HepG2 (cell line): ENCODE data around the gene ABCC10. TPM values are rescaled to one million over a fixed set of nuclear protein-coding genes. Genes with fewer than 3 reads are reported as not detected.

ENCODE experiments used
- ATF6 ChIP-seq: sonication (generic); formaldehyde crosslinking; conservative IDR thresholded peaks from 2 replicates; pipeline ENCODE4 v1.4.0; 2020; ENCODE audit warnings: missing genetic modification reagents
- CBX1 ChIP-seq: IDR thresholded peaks from one replicate; pipeline ENCODE4 v1.6.1; 2016; ENCODE audit warnings: antibody characterized with exemption, low read depth
- CENPT ChIP-seq: sonication (generic); formaldehyde crosslinking; IDR thresholded peaks from 2 replicates; pipeline ENCODE4 v1.8.0; 2022; ENCODE audit warnings: low read depth, mild to moderate bottlenecking, moderate library complexity, missing genetic modification reagents
- CSRNP2 ChIP-seq: sonication (generic); formaldehyde crosslinking; conservative IDR thresholded peaks from 2 replicates; pipeline ENCODE4 v1.8.0; 2022; ENCODE audit warnings: low read depth, missing genetic modification reagents
- FOSL2 ChIP-seq: sonication (generic); formaldehyde crosslinking; IDR thresholded peaks from 2 replicates; pipeline ENCODE4 v1.4.0; 2020; ENCODE audit warnings: missing genetic modification reagents
- GRHL1 ChIP-seq: sonication (generic); formaldehyde crosslinking; conservative IDR thresholded peaks from 2 replicates; pipeline ENCODE4 v1.8.0; 2022; ENCODE audit warnings: missing genetic modification reagents
- KAT2B ChIP-seq: fragments of 150-350 bp; IDR thresholded peaks from 2 replicates; pipeline ENCODE4 v1.6.1; 2014; ENCODE audit warnings: low read depth, low read length, borderline replicate concordance
- LBX2 ChIP-seq: sonication (generic); formaldehyde crosslinking; IDR thresholded peaks from 2 replicates; pipeline ENCODE4 v1.5.0; 2020; ENCODE audit warnings: missing genetic modification reagents, mild to moderate bottlenecking, borderline replicate concordance
- RBAK ChIP-seq: sonication (generic); formaldehyde crosslinking; IDR thresholded peaks from 2 replicates; pipeline ENCODE4 v1.5.1; 2020; ENCODE audit warnings: mild to moderate bottlenecking, missing genetic modification reagents
- STAT5B ChIP-seq: sonication (generic); formaldehyde crosslinking; IDR thresholded peaks from 2 replicates; pipeline ENCODE4 v1.4.0; 2020; ENCODE audit warnings: missing genetic modification reagents
- ZBTB10 ChIP-seq: sonication (generic); formaldehyde crosslinking; IDR thresholded peaks from 2 replicates; pipeline ENCODE4 v1.4.0; 2020; ENCODE audit warnings: missing genetic modification reagents, borderline replicate concordance
- ZNF562 ChIP-seq: sonication (generic); formaldehyde crosslinking; IDR thresholded peaks from 2 replicates; pipeline ENCODE4 v1.8.0; 2022; ENCODE audit warnings: missing genetic modification reagents, borderline replicate concordance
- ZNF7 ChIP-seq: IDR thresholded peaks from 2 replicates; pipeline ENCODE4 v1.6.1; 2016; ENCODE audit warnings: missing biosample characterization, missing genetic modification reagents
- ZNF713 ChIP-seq: sonication (generic); formaldehyde crosslinking; IDR thresholded peaks from 2 replicates; pipeline ENCODE4 v1.4.0; 2020; ENCODE audit warnings: mild to moderate bottlenecking, missing genetic modification reagents
- ZNF747 ChIP-seq: sonication (generic); formaldehyde crosslinking; IDR thresholded peaks from 2 replicates; pipeline ENCODE4 v1.8.1; 2023; ENCODE audit warnings: missing genetic modification reagents, mild to moderate bottlenecking, borderline replicate concordance
- ZNF772 ChIP-seq: sonication (generic); formaldehyde crosslinking; IDR thresholded peaks from 2 replicates; pipeline ENCODE4 v1.5.0; 2020; ENCODE audit warnings: mild to moderate bottlenecking, missing genetic modification reagents
- ZNF878 ChIP-seq: sonication (generic); formaldehyde crosslinking; IDR thresholded peaks from 2 replicates; pipeline ENCODE4 v1.8.1; 2023; ENCODE audit warnings: mild to moderate bottlenecking, missing genetic modification reagents, moderate library complexity
- ZSCAN12 ChIP-seq: sonication (generic); formaldehyde crosslinking; IDR thresholded peaks from 2 replicates; pipeline ENCODE4 v1.9.0; 2021; ENCODE audit warnings: mild to moderate bottlenecking, missing genetic modification reagents
- ZSCAN20 ChIP-seq: sonication (generic); formaldehyde crosslinking; IDR thresholded peaks from 2 replicates; pipeline ENCODE4 v1.4.0; 2020; ENCODE audit warnings: missing genetic modification reagents, mild to moderate bottlenecking, borderline replicate concordance
- polyA plus RNA-seq, 8 experiments: library from polyadenylated mRNA; depleted of rRNA in 3 of 8; stranded (reverse) in 7 of 8; unstranded in 1 of 8; fragments of >200 nt; fragmentation: Illumina TruSeq in 4 of 8; extraction: Trizol in 4 of 8; gene quantifications; 2 replicates each; pipeline versions ENCODE4 v1.2.1 to v1.2.3, GENCODE V29; 2011 to 2016; ENCODE audit warnings: low read depth in 4 of 8, missing spikeins in 1 of 8, mixed read lengths in 1 of 8; ENCODE audit not compliant: insufficient read depth in 1 of 8
- total RNA-seq, 5 experiments: library from RNA; depleted of rRNA; stranded (reverse); fragments of >200 nt; fragmentation: Illumina TruSeq; extraction: Trizol; gene quantifications; 2 replicates each; pipeline ENCODE4 v1.2.3, GENCODE V29; 2016; ENCODE audit warnings: low read depth in 1 of 5
- TF ChIP-seq, protein P1 (sequence below): IDR thresholded peaks from 2 replicates; pipeline ENCODE4 v1.6.1; 2016; ENCODE audit warnings: missing biosample characterization, missing genetic modification reagents, low read depth

Gene ABCC10
- total and polyA plus RNA-seq, 2 of the 13 experiments (the other 11 are each of a cell fraction or from before 2014, with no cell fraction given): 16.0 to 24.3 TPM

DNA sequence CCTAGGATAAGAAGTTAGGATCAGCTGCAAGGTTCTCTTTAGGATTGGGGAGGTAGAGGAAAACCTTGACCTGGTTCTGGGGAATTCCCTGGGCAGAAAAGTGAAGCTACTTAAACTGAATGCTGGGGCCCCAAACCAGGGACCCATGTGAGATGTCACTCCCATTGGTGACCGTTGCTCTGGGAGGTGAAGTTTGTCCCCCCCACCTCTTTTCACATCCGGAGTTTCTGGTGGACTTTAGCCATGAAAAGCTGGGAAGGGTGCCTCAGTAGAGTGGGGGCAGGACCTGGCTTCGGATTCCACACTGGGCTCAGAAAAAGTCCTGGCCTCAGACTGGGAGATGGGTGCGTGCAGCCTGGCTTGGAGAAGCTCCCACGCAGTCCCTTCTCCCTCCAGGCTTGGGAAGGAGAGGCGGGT, 63.2 kb downstream of the ABCC10 start (continued):
- TF ChIP-seq ZNF713 (CRISPR knock-in tag): no peak; the same call in 1 of the 2 replicates
- TF ChIP-seq, protein P1, sequence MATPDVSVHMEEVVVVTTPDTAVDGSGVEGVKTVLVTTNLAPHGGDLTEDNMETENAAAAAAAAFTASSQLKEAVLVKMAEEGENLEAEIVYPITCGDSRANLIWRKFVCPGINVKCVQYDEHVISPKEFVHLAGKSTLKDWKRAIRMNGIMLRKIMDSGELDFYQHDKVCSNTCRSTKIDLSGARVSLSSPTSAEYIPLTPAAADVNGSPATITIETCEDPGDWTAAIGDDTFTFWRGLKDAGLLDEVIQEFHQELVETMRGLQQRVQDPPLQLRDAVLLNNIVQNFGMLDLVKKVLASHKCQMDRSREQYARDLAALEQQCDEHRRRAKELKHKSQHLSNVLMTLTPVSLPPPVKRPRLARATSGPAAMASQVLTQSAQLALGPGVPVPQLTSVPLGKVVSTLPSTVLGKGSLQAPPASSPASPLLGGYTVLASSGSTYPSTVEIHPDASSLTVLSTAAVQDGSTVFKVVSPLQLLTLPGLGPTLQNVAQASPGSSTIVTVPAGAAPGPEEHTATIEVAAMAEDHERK (CRISPR knock-in tag): no peak
- TF ChIP-seq GRHL1 (CRISPR knock-in tag): no peak
- no peak for TF ChIP-seq CENPT (CRISPR knock-in tag)
- no peak for TF ChIP-seq ZNF7 (CRISPR knock-in tag)
- peak; percentile 81; the same call in 1 of the 2 replicates for TF ChIP-seq ZNF878 (CRISPR knock-in tag)
- 0 out of 2 replicates have a peak, but pooled peaks have one; percentile 14 for TF ChIP-seq FOSL2 (CRISPR knock-in tag)
- TF ChIP-seq LBX2 (CRISPR knock-in tag): no peak
- no peak for TF ChIP-seq ZNF747 (CRISPR knock-in tag)
- no peak for TF ChIP-seq KAT2B
- TF ChIP-seq ZSCAN20 (CRISPR knock-in tag): peak; percentile 82; the same call in 1 of the 2 replicates
- no peak for TF ChIP-seq ZNF562
- TF ChIP-seq CSRNP2 (CRISPR knock-in tag): no peak
- no peak for TF ChIP-seq ATF6
- no peak for TF ChIP-seq ZNF772 (CRISPR knock-in tag)
- TF ChIP-seq ZBTB10 (CRISPR knock-in tag): peak; percentile 90; the same call in 1 of the 2 replicates
- TF ChIP-seq CBX1: peak; percentile 83
- TF ChIP-seq RBAK (CRISPR knock-in tag): no peak
- 0 out of 2 replicates have a peak, but pooled peaks have one; percentile 64 for TF ChIP-seq ZSCAN12
- no peak for TF ChIP-seq STAT5B (CRISPR knock-in tag)
